Measurements from ENCODE around the gene INO80.

The INO80 gene

DNA sequence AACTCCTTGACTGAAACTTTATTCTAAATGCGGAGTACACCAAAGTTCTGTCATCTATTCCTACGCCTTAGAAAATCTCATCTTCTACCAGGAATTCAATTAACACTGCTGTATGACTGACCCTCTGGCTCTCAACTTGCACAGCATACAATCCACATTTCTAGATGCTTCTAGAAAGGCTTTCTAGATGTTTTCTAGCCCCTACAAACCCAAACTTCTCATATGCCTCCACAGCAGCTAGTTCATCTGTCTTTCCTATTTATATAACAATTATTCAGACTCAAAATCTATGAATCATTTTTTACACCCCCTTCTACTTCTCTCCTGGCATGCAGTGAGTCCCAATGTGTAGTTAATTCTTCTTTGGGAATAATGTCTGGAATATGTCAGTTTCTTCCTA is 13.2 kb downstream of the INO80 start:
- no peak overlapping the region for H3K9ac ChIP-seq (ENCODE audit: low read depth, low read length, poor library complexity, severe bottlenecking)
- H4K20me1 ChIP-seq (ENCODE audit: insufficient read depth, low read length, poor library complexity, severe bottlenecking) = peaks cover 33% of the 10 kb centered on the region

GRCh38 chr15:41096178-41096577 is 19.9 kb downstream of the INO80 start:
- Histone ChIP-seq H3K9me2 (replicated peaks; ENCODE audit: low read depth, low read length) (no peaks in the 10 kb centered on the region), H3K4me2 (ENCODE audit: low read depth, low read length, poor library complexity, severe bottlenecking) (no peak overlapping the region), H3K9ac (ENCODE audit: low read depth, low read length, poor library complexity, severe bottlenecking) (no peak overlapping the region), H3K27me3 (ENCODE audit: insufficient read depth, low read length, poor library complexity, severe bottlenecking) (no peaks in the 10 kb centered on the region), H4K20me1 (ENCODE audit: insufficient read depth, low read length, poor library complexity, severe bottlenecking) (peaks cover 8% of the 10 kb centered on the region), H3K9me3 (ENCODE audit: insufficient read depth, low read depth, low read length) (no peaks in the 10 kb centered on the region), H2AFZ (ENCODE audit: low read length) (no peak overlapping the region), H3K4me1 (ENCODE audit: insufficient read depth, low read length, poor library complexity, severe bottlenecking) (no peaks in the 10 kb centered on the region), H3K79me2 (ENCODE audit: insufficient read depth, low read length) (peaks cover 24% of the 10 kb centered on the region), H3K36me3 (ENCODE audit: insufficient read depth, low read length) (peaks cover 49% of the 10 kb centered on the region; the same call in 1 of the 2 replicates), H3F3A (ENCODE audit: low read depth) (no peaks in the 10 kb centered on the region), H3K4me3 (ENCODE audit: low read length, poor library complexity, severe bottlenecking) (no peak overlapping the region)
- TF ChIP-seq EZH2phosphoT487 (IDR thresholded peaks at IDR 0.05; ENCODE audit: borderline replicate concordance) = no peak
- TF ChIP-seq, protein P1, sequence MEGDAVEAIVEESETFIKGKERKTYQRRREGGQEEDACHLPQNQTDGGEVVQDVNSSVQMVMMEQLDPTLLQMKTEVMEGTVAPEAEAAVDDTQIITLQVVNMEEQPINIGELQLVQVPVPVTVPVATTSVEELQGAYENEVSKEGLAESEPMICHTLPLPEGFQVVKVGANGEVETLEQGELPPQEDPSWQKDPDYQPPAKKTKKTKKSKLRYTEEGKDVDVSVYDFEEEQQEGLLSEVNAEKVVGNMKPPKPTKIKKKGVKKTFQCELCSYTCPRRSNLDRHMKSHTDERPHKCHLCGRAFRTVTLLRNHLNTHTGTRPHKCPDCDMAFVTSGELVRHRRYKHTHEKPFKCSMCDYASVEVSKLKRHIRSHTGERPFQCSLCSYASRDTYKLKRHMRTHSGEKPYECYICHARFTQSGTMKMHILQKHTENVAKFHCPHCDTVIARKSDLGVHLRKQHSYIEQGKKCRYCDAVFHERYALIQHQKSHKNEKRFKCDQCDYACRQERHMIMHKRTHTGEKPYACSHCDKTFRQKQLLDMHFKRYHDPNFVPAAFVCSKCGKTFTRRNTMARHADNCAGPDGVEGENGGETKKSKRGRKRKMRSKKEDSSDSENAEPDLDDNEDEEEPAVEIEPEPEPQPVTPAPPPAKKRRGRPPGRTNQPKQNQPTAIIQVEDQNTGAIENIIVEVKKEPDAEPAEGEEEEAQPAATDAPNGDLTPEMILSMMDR (conservative IDR thresholded peaks at IDR 0.05; ENCODE audit: low read length) = no peak

More for the DNA sequence above, 13.2 kb downstream of the INO80 start:
- Histone ChIP-seq H3K4me2 (ENCODE audit: low read depth, low read length, poor library complexity, severe bottlenecking) (no peak overlapping the region), H3K4me3 (ENCODE audit: low read length, poor library complexity, severe bottlenecking) (no peak overlapping the region), H3K79me2 (ENCODE audit: insufficient read depth, low read length) (peaks cover 64% of the 10 kb centered on the region), H3K36me3 (ENCODE audit: insufficient read depth, low read length) (peaks cover 8% of the 10 kb centered on the region; the same call in 1 of the 2 replicates), H3F3A (ENCODE audit: low read depth) (no peaks in the 10 kb centered on the region), H3K9me2 (replicated peaks; ENCODE audit: low read depth, low read length) (no peaks in the 10 kb centered on the region), H3K27me3 (ENCODE audit: insufficient read depth, low read length, poor library complexity, severe bottlenecking) (no peaks in the 10 kb centered on the region), H3K4me1 (ENCODE audit: insufficient read depth, low read length, poor library complexity, severe bottlenecking) (no peaks in the 10 kb centered on the region), H2AFZ (ENCODE audit: low read length) (no peak overlapping the region), H3K9me3 (ENCODE audit: insufficient read depth, low read depth, low read length) (no peaks in the 10 kb centered on the region)
- TF ChIP-seq, protein P1 (conservative IDR thresholded peaks at IDR 0.05; ENCODE audit: low read length) = no peak
- TF ChIP-seq EZH2phosphoT487 (IDR thresholded peaks at IDR 0.05; ENCODE audit: borderline replicate concordance) = no peak

DNA sequence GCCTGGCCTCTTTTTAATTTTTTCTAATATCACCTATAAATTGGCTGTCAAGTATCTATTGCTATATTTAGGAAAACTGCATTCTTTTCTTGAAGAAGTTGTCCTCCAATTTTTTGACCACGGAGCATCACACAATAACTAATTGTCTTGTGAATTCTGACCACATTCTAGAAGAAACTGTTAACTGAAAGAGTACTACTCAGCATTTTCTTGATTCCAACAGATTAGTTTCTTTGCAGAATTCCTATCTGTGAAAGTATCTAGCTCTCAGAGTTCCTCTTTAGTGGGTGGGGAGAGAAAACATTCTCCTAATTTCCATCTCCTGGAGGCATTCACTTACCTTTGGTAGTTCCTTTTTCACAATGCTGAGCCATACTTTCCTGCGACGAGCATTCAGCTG is 31.1 kb downstream of the INO80 start:
- TF ChIP-seq EZH2phosphoT487 (IDR thresholded peaks at IDR 0.05; ENCODE audit: borderline replicate concordance) = no peak
- TF ChIP-seq, protein P1 (conservative IDR thresholded peaks at IDR 0.05; ENCODE audit: low read length) = no peak
- no peaks in the 10 kb centered on the region for H3F3A ChIP-seq (ENCODE audit: low read depth)
- no peak overlapping the region for H2AFZ ChIP-seq (ENCODE audit: low read length)
- H3K4me3 ChIP-seq (ENCODE audit: low read length, poor library complexity, severe bottlenecking) = no peak overlapping the region
- H3K36me3 ChIP-seq (ENCODE audit: insufficient read depth, low read length) = peaks cover 88% of the 10 kb centered on the region
- no peaks in the 10 kb centered on the region for H4K20me1 ChIP-seq (ENCODE audit: insufficient read depth, low read length, poor library complexity, severe bottlenecking)
- H3K9me2 ChIP-seq (replicated peaks; ENCODE audit: low read depth, low read length) = no peaks in the 10 kb centered on the region
- H3K27me3 ChIP-seq (ENCODE audit: insufficient read depth, low read length, poor library complexity, severe bottlenecking) = no peaks in the 10 kb centered on the region
- H3K9ac ChIP-seq (ENCODE audit: low read depth, low read length, poor library complexity, severe bottlenecking) = no peak overlapping the region
- H3K9me3 ChIP-seq (ENCODE audit: insufficient read depth, low read depth, low read length) = no peaks in the 10 kb centered on the region
- H3K79me2 ChIP-seq (ENCODE audit: insufficient read depth, low read length) = no peaks in the 10 kb centered on the region
- no peak overlapping the region for H3K4me2 ChIP-seq (ENCODE audit: low read depth, low read length, poor library complexity, severe bottlenecking)
- H3K4me1 ChIP-seq (ENCODE audit: insufficient read depth, low read length, poor library complexity, severe bottlenecking) = no peaks in the 10 kb centered on the region

All from Loucy (cell line).